NCI-H510A (cell line): Measurements from ENCODE around the gene LENG9.

Experiments used
- DNase-seq: peaks from one replicate; lab custom pipeline; 2025; lab: John Stamatoyannopoulos, UW

LENG9 gene

DNA sequence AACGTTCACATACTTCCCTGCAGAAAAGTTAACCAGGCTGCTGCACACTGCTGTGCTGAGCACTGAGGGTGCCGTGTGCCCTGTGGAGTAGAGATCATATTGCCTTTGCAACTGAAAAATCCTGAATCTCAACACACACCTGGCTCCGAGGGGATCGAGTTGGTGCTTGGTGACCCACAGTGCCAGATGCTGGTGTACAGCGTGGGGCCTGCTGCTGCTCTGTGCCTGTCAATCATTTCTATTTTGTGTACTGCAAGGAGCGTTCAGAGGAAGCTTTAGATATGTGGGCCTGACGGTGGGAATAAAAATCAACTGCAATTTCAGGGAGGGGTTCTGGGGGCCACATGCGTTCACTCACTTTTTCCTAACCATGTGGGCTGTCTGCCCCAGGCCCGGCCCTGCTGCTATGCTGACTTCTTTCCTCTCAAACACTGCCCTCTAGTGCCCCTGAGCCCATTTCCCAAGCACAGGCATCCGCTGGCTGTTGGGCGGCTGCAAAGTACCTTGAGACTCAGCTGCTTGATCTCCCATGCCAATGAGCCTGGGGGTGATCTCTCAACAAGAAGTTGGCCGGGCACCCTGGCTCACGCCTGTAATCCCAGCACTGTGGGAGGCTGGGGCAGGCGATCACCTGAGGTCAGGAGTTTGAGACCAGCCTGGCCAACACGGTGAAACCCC is 24.3 kb downstream of the LENG9 start:
- DNase-seq, result no peak

- DNase-seq, result no peak
Measured at GRCh38 chr19:54436628-54437252, 26.8 kb downstream of the LENG9 start.

DNA sequence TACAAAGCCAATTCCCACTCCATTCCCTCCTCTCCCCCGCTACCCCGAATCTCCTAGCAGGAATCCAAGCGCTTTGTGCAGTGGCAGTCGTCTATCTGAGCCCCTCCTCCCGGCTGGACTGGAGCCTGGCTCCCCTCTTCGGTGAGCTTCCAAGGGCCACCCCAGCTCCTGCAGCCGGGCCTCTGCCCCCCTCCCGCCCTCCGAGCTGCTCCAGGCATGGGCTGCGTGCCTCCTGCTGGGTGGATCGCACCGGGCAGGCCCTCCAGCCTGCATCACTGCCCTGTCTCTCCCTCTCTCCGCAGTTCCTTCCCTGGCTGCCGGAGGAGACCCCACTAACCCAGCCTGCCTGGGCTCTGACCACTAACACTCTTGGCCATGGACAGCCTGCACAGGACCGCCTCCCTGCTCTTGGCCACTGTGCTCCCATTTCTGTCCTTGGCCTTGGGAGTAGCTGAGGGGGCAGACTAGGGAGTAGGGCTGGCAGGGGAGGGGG is 27.5 kb downstream of the LENG9 start:
- no peak for DNase-seq

DNA sequence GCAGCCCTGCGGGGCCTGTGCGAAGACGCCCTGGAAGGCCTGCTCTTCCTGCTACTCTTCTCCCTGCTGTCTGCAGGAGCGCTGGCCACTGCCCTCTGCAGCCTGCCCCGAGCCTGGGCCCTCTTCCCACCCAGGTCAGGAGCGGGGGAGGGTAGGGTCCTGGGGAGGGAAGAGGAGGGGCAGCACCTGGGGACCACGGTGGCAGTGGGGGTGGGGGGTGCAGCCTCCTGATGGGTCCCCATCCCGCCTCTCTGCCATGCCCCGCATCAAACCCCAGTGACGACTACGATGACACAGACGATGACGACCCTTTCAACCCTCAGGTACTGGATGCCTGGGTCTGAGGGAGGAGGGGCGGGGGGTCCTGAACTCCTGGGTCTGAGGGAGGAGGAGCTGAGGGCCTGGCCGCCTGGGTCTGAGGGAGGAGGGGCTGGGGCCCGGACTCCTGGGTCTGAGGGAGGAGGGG is 28.0 kb downstream of the LENG9 start:
- no peak for DNase-seq

DNA sequence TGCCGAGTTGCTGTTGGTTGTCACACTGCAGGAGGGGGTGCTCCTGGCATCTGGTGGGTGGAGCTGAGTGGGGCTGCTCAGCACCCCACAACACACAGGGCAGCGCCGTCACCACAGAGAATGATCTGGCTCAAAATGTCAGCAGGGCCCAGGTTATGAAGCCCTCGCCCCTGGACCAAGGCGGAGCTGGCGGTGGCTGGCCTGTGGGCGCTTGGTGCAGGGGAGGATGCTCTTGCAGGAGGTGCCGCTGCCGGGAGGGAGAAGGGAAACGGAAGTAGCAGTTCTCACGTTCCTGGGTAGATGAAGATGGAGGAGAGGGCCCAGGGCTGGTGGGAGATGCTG is 28.7 kb downstream of the LENG9 start:
- no peak for DNase-seq

DNA sequence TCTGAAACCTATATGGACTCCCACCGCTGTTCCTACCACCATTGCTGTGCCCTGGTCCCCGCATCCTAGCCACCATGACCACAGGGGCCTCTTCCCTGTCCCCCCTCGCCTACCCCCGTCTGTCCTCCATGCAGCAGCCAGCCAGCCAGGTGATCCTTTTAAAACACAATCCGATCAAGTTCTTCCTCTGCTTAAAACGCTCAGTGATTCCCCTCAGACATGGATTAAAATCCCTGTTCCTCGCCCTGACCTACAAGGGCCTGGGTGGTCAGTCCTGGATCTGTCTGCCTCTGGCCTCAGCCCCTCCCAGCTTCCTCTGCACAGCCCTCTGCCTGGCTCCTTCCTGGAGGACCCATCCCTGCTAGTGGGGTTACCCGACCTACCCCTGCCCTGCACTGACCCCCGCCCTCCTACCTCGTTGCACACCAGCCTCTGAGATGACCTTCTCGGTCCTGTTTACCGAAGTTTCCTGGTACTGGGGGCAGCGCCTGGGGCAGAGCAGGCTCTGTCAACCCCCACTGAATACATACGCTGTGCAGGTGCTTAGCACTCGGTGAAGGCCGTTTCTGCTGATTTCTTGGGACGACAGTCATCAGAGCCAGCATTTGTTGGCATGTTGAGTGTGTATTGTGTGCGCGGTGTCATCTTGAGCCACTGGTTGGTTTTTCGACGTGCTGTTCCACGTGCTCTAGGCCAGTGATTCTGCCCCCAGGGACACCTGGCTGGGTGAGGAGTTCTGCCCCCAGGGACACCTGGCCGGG is 29.3 kb downstream of the LENG9 start:
- no peak for DNase-seq

- no peak for DNase-seq
Measured at GRCh38 chr19:54433697-54434096, 29.9 kb downstream of the LENG9 start.

DNA sequence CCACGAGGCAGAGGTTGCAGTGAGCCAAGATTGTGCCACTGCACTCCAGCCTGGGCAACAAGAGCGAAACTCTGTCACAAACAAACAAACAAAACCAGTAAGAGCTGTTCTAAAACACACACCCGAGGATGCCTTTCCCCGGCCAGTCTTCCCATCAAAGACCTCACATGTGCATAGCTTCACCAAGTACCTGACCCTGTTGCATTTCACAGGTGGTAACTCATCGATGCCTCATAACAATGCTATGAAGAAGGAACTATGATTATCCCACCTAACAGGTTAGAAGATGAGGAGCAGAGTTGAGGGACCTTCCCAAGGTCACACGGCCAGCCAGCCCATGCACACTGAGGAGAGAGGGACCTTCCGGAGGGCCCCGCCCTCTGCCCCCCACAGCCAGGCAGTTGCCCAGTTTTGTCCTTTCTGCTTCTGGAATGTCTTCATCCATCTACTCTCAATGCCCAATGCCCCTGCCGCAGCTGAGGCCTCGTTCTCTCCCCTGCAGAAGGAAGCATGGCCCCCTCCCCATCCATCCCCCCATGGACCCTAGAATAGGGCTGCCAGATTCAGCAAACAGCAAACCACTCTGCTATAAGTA is 31.3 kb downstream of the LENG9 start:
- DNase-seq, result no peak

DNA sequence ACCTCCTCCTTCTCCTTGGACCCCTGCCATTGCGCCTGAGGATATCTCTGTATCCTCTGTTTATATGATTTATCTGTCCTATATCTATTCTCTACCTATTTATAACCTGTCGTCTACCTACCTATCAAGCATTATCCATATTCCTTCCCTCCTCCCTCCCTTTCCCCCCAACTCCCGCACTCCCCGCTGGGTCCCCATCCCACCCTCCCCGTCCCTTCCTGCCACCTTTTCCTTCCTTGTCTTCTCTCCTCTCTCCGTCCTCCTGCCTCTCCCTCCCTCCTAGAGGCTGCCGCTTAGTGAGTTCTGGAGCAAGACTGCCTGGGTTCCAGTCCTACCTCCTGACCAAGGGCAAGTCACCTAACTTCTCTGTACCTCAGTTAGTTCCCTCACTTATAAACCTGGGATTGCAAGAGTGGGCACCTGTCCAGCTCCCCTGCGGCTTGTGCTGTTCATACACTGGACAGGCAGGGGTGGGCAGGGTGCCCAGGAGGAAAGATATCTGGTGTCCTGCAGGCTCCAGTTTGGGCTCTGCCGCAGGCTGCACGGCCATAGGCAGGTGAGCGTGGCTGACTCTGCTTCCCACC is 32.2 kb downstream of the LENG9 start:
- DNase-seq, result no peak

DNA sequence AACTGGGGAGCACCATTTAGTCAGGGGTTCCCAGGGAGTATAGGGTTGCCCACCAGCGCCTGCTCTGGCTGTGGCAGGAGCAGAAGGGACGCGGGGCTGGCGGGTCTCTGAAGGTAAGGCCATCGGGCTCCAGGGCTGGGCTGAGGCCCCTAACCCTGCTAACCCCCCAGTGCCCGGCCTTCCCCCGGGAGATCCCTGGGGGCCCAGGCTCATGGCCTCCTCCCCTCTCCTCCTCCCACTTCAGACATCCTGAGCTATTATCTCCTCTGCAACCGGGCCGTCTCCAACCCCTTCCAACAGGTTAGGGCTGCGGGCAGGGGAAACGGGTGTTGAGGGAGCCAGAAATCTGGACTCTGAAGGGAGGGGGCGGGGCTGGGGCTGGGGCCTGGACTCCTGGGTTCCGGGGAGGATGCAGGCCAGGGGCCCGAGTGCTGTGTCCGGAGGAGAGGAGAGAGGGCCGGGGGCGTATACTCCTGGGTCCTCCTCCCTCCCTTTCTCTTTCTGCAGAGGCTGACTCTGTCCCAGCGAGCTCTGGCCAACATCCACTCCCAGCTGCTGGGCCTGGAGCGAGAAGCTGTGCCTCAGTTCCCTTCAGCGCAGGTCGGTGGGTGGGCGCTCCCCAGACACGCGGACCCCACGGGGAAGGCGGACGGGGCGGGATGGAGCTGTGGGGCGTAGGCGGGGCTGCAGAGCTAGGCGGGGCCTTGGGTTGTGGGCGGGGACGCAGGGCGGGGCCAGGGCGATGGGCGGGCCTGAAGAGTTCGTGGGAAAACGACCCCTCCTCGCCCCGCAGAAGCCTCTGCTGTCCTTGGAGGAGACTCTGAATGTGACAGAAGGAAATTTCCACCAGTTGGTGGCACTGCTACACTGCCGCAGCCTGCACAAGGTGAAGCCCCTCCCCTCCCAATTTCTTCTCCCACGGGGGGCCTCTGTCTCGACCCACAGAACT is 33.0 kb downstream of the LENG9 start:
- no peak for DNase-seq

DNA sequence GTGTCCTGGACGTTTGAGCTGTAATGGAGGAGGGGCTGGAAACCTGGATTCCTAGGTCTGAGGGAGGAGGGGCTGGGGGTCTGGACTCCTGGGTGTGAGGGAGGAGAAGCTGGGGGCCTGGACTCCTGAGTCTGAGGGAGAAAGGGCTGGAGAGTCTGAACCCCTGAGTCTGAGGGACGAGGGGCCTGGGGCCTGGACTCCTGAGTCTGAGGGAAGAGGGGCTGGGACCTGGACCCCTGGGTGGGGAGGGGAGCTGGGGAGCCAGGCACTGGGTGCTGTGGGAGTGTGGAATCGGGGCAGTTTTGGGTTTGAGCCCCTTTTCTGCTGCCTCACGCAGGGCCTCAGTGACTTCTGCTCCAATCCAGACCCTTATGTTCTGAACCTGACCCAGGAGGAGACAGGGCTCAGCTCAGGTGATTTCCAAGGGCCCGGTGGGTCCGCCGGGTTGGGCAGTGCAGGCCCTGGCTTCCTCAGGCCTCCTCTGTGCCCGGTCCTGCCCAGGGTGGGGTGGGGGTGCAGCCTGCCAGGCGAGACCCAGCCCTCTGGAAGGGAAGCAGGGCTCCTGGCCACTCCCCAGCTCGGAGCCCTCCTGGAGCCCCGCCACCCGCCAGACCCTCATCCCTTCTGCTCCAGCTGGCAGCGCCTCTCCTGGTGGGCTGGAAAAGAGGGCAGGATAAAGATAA is 33.9 kb downstream of the LENG9 start:
- DNase-seq, result no peak

DNA sequence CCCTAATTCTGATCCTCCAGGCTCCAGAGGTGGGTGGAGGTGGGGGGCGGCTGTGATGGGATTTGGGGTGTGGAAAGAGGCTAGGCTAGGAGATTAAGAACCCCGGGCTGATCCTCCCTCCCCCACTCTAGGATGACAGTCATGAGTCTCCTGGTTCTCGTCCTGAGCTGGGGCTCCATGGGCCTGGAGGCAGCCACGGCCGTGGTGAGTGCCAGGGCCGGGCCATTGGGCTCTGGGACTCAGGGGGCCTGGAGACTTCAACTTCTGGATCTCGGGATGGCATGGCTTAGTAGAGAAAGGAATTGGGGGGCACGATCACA is 34.4 kb downstream of the LENG9 start:
- no peak for DNase-seq

DNA sequence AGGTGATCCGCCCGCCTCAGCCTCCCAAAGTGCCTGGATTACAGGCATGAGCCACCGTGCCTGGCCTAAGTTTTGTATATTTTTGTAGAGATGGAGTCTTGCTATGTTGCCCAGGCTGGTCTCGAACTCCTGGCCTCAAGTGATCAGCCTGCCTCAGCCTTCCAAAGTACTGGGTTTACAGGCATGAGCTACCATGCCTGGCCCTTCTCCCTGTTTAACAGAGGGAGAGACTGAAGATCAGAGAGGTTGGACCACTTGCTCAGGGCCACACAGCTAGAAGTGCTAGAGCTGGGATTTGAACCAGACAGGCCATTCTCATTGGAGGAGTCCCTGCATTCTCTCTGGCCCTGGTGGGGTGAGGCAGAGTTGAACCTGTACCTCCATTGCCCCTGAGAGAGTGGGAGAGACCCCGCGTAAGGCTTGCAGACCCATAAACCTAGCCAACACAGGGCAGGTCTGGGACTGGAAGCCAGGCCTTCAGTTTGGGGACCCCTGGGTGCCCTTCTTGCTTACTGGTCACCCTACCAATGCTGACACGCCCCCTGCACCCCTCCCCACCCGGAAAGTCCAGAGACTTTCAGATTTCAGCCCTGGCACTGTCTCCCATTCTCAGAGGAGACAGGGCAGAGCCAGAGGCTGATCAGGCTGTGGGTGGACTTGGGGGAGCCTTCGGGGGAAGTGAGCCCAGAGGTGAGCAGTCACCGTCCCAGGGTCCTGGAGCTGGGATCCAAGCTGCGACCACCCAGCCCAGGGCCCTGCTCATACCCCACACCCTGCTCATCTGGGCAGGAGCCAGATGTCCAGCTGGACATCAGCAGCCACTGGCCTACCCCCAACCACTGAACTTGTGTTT is 35.0 kb downstream of the LENG9 start:
- DNase-seq, result no peak

DNA sequence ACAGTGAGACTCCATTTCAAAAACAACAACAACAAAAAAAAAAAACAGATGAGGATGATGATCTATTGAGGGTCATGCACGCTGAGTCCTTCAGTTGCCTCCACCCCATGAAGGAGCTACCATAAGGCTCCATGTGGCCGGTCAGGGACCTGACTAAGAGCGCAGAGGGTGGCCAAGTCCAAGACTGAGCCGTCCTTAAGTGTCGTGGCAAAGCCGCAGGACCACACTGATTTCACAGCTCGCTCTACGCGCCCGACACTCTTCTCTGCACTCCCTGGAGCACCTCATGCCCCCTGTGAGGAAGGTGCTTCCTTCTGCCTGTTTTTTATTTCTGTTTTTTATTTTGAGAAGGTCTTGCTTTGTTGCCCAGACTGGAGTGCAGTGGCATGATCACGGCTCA is 36.0 kb downstream of the LENG9 start:
- no peak for DNase-seq

DNA sequence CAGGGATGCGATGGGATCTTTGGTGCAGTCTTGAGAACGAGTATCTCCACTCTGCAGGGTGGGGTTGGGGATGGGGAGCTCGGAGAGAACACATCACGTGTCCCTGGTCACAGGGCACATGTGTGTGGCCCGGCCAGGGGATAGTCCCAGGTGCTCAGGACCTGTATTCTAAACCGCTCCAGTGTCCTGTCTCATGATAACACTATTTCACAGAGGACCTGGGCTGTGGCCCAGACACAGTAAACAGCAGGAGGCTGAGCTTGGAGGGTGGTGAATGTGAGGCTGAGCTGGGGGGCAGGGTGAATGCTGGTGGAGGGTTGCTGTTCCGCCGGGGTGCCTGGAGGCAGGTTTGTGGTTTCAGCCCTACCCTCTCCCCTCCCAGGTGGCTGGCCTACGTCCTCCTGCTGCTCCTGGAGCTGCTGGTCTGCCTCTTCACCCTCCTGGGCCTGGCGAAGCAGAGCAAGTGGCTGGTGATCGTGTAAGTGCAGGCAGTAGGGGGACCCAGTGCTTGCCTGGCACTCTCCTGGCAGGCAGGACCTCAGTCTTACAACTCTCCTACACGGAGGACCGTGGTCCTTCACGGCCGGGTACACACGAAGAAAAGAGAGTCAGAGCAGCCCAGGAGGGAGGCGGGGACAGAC is 37.2 kb downstream of the LENG9 start:
- no peak for DNase-seq

DNA sequence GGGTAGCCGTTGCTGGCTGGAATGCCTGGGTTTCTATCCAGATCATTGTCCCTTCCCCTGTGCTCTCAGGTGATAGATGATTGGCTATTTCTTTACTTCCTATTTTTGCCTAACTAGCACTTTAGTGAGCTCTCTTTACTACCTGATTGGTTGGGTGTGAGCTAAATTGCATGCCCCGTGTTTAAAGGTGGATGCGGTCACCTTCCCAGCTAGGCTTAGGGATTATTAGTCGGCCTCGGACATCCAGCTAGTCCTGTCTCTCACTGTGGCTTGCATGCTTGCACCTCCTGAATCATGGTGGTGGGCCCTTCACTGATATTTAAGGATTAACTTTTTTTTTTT is 38.2 kb downstream of the LENG9 start:
- DNase-seq, result no peak

- DNase-seq, result no peak
Measured at GRCh38 chr19:54424660-54425381, 38.8 kb downstream of the LENG9 start.

- DNase-seq, result no peak
Measured at GRCh38 chr19:54424201-54424600, 39.4 kb downstream of the LENG9 start.

DNA sequence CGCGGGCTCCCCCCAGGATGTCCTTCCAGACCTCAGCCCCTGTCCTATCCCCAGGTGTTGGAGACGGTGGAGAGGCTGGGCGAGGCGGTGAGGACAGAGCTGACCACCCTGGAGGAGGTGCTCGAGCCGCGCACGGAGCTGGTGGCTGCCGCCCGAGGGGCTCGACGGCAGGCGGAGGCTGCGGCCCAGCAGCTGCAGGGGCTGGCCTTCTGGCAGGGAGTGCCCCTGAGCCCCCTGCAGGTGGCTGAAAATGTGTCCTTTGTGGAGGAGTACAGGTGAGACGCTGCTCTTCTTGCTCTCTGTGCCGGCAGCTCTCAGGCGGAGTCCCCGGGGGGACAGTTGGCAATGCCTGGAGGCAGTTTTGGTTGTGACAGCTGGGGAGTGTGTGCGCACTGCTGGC is 41.4 kb downstream of the LENG9 start:
- no peak for DNase-seq
